ENCODE data around the gene SLC25A51.

SLC25A51 gene

DNA sequence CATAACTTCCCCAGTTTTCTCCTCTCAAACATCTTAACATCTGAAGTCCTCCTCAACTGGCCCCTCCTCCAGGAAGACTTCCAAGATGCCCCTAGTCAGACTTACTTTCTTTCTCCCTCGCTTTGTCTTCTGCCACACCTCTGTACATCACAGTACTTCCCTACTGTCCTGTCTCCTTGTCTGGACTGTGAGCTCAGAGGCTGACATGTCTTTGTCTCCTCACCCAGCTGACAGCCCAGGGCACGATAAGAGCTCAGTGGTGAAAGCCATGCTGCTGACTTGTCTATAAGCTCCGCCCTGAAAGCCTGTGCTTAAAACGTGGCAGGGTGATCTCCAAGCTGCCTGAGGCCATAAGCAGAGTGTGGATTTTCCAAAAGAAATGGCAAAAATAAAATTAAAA, 33.0 kb upstream of the SLC25A51 start:
- no peak for DNase-seq

DNA sequence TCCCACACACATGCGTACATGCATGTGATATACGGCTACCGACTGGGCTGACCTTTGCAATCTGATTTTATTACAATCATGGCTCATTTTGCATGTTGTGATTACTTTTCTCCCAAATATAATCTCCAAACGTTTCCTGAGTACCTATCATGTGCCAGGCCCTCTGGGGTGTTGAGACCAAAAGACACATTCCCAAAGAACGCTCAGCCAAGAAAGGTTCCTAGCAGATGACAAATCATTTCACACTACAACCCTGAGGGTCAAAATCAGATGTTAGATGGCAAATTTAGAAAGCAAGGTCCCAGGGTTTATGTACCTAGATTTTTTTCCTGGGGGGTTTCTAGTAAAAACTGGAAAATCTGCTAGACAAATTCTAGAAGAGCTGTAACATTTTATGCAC, 32.4 kb upstream of the SLC25A51 start:
- no peak for DNase-seq

- no peak for DNase-seq
Measured at GRCh38 chr9:37935096-37935495, 31.2 kb upstream of the SLC25A51 start.

DNA sequence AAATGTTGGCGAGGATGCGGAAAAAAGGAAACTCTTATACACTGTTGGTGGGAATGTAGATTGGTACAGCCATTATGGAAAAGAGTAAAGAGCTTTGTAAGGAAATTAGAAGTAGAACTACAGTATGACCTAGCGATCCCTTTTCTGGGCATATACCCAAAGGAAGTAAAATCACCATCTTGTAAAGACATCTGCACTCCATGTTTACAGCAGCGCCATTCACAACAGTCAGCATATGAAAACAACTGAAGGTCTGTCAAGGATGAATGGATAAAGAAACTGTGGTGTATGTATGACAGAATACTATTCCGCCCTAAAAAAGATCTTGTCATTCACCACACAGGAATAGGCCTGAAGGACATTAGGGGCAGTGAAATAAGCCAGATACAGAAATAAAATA, 27.7 kb upstream of the SLC25A51 start:
- DNase-seq: no peak

- DNase-seq: no peak
Measured at GRCh38 chr9:37929441-37929895, 25.5 kb upstream of the SLC25A51 start.

DNA sequence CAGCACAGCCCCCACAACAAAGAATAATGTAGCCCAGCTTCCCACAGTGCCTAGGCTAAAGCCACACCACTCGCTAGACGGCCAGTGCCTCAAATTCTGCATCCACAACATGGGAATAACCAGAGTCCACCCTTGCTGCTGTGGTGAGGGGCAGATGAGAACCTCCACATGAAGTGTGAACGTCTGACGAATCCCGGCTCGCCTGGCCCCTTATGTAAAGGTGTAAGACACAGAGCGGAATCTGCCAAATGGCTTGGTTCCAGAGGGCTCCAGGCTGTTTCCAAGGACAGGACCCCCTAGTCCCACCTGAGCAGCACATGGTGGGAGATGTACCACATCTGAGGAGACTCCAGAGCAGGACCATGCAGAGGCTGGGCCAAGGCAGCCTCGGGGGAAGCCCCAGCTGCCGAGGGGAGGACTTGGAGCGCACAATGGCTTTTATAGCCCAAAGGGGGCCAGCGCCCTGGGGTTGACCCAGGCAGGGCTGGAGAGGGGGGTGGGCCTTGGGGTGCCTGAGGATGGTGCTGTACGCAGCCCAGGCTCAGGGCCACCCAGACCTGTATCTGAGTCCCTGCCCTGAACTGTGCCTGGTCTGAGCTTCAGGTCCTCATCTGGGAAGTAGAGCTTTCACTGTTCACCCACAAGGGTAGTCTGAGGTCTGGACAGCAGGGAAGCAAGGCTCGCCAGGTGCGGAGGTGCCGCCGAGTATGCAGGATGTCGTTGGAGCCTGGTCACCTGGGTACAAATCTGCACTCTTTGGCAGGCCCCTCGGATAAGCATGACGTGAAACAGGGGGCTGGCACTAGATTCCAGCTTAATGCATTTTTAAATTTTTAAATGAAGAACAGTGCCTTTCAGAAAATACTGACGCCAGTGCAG, 24.9 kb upstream of the SLC25A51 start:
- no peak for DNase-seq

DNA sequence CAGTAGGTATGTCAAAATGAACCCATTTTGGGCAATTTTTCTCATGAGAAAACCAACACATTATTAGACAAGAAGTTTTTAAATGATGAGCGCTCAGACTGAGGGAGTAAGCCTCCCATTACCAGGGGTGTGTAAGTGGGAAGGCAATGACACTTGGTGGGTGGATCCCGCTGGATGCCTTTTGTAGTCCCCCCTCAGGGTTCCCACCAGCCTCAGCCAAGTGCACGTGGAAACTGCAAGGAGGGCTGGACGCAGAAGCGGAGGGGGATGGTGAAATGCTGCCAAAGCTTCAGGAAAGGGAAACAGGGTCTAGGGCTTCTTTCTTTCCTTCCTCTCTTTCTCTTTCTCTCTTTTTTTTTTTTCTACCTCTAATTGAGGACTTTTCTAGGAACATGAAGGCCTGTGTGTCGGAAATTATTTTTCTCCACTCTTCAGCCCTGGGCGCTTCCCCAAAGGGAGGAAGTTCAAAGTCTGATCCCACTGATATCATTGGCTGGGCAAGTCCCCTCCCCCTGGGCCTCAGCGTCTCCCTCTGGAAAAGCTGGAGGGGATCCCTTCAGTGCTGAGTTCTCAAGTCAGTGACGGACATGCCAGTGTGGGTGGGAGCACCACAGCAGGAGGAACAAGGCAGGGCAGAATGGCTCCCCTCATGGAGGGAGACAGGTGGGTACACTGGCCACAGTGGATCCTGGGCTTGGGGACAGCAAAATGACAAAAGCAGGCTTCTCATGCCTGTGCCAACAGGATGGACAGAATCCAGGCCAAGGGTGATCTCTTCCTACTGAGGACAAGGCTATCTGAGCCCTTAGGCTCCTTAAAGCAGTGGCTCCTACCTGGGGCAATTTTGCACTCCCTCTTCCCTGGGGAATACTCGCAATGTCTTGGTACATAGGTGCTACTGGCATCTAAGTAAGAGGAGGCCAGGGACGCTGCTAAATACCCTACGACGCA, 23.9 kb upstream of the SLC25A51 start:
- DNase-seq: no peak

GRCh38 chr9:37927132-37927531, 23.2 kb upstream of the SLC25A51 start:
- no peak for DNase-seq

DNA sequence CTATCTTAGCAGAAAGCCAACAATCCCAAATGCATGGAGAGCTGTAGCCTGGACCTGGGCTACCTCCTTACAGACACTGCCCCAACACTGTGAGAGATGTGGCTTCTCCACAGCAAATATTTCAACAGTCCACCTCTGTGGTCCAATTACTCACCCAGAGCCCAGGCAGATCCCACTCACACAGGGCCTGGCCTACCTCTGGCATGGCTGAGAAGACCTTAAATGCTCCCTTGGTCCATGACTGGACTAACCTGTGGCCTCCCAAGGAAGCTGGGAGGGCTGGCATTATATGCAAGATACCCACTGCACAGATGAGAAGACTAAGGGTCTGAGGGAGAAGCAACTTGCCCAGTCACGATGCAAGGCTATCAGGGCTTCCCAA, 22.8 kb upstream of the SLC25A51 start:
- DNase-seq: no peak

DNA sequence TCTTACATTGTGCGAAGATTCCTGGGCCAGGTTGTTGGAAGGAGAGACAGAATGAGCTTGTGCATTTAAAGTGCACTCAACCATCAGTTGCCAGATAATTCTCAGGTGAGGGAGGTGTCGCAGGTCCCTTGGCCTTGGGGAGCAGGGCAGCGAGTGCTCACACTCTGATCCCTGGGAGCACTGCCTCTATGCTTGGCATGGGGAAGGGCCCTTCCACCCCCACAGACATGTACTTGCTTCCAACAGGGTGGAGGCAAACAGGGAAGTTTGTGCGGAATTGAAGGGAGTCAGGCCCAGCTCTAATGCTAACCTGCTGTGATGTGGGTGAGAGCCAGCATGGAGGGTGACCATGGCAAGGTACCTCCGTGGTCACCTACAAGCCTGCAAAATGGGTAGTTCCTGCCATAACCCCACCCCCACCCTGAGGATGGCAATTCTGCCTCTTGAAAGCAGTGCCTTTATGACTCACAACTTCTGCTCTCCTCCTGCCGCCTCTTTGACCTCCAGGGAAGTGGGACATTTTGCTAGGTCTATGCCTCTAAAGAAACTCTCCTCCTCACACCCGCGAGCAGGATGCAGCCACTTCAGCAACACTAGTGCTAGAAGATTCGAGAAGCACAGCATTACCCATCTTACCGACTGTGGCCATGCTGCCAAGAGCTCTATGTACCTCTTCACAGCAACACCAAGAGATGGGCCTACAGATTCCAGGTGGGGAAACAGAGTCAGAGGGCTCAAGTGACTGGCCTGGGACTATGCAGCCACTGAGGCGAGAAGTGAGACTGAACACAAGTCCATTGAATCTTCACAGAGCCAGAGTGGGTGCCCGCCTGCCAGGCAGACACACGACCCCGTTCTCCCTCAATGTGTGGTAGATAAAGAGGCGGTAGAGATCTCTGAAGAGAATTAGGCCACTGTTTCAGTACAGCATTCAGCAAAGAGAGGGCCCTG, 22.1 kb upstream of the SLC25A51 start:
- no peak for DNase-seq

GRCh38 chr9:37925006-37925405, 21.1 kb upstream of the SLC25A51 start:
- DNase-seq: no peak

GRCh38 chr9:37924538-37924937, 20.6 kb upstream of the SLC25A51 start:
- no peak for DNase-seq

GRCh38 chr9:37923796-37924427, 20.0 kb upstream of the SLC25A51 start:
- DNase-seq: no peak

DNA sequence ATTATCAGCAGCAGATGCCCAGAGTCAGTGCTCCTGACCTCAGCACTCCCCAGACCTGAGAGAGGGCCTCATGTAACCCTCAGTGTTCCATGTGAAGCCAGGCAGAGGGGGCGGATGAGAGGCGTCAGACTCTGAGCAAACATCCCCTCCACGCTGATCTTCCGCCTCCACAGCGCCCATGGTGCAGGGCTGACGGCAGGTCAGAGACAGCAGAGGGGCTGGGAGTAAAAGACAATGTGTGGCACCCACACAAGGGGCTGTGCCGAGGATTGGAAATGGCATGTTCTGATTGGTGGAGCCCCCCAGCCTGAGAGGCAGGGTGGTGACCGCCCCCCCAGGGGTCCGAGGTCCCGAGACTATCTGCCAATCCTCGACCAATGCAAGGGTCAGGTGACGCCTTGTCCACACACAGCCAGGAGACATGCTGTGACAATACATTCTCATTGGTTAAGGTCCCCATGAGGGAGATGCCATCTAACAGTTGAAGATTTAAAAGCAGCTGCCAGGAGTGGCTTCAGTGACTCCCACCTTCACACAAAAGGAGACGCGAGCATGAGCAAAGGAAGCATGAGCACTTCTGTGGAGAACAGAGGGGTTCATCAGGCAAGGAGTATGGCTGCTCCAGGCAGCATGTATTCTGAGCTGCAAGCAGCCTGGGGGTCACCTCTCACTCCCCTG, 19.3 kb upstream of the SLC25A51 start:
- DNase-seq: no peak

- DNase-seq: no peak
Measured at GRCh38 chr9:37922363-37923117, 18.6 kb upstream of the SLC25A51 start.

DNA sequence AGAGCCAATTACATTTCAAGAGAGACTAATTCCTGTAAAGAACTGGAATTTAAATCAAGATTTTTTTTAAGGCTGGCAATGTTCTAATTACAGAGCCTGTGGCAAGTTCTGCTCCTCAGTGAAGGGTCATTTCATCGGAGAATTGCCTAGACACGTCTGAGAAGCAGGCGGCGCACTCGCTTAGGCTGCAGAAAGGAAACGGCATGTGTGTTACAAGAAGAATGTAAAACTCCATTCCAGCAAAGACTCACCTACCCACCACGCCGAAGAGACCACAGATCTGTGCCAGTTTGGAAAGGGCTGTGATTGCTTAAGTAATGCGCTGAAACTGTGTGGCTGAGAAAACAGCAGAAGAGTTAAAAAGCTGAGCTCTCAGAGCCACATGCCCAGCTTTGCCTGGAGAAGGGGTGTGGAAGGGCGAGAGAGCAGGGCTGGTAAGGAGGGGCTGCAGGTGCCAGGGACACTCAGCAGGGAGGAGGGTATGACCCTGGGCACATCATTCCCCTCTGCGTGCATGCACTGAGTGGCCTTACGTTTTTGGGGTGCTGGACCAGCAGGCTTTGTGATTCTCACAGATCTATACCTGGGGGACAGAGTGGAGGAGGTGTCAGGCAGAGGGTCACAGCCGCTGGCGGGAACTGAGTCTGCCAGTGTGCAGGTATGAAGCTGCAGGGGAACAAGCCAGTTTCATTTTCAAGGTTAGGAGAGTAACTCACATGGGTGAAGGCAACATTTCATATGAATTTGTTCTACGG, 17.8 kb upstream of the SLC25A51 start:
- no peak for DNase-seq

- DNase-seq: no peak
Measured at GRCh38 chr9:37921168-37921510, 17.2 kb upstream of the SLC25A51 start.

DNA sequence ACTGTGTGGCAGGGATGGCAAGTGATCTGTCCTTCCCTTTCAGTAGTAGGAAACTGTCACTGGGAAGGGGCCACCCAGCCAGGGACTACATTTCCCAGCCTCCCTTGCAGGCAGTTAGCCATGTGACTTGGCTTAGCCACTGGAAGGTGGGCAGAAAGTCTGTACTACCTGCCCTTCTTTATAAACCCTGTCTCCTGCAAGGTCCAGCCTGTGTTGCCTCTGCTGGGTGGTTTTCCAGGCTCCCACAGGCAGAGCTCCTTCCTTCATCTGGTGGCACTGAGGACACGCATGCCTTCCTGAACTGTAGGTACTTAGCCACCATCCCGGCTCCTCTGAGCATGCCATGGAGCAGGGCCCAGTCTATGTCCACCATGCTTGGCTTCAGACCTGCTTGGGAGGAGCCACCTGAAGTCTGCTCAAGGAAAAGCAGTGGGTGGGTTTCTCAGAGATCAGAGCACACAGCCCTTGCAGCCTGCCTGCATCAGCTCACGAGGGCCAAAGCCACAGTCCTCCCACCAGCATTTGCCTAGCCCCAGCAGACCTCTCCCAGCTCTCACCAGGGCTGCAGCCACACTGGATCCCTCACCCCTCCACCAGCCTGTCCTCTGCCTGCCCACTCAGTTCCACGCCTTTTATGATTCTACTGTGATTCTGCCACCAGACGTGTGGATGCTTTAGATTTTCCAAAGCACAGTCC, 16.7 kb upstream of the SLC25A51 start:
- no peak for DNase-seq

DNA sequence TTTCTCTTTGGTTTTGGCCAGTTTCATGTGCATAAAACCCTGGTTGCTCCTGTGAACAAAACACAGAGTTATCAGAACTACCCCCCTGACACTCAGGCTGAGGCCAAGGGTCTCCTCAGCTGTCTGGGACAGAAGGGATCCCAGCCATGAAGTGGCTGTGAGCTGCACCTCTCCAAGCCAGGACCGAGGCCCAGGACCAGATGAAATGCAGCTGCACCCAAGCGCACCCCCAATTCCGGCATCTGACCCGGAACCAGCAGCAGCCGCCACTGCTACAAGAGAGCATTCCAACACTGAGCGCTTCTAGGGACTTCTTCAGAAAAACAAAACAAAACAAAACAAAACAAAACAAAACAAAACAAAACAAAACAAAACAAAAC, 16.0 kb upstream of the SLC25A51 start:
- DNase-seq: no peak
